Upper lobe of left lung (tissue), 4 donors: ENCODE results near the gene AP1B1.

Experiments
- EP300 ChIP-seq, 4 donors: sonication (generic); formaldehyde crosslinking; IDR thresholded peaks; one replicate each; pipeline ENCODE4 v1.5.1; 2017; ENCODE audit warnings: antibody characterized with exemption in 4 of 4, control low read depth in 2 of 4
- POLR2AphosphoS5 ChIP-seq, 2 donors: sonication (generic); formaldehyde crosslinking; IDR thresholded peaks; one replicate each; pipeline ENCODE4 v1.5.1; 2017; ENCODE audit warnings: antibody characterized with exemption in 2 of 2
- TF ChIP-seq, protein P1 (sequence below), 6 experiments: fragments of 450-650 bp in 4 of 6; fragments of 200-600 bp in 2 of 6; sonication (generic) in 2 of 6; IDR thresholded peaks; one replicate each; pipeline ENCODE4 v1.5.1; 2016 to 2019; ENCODE audit warnings: antibody characterized with exemption in 6 of 6

DNA sequence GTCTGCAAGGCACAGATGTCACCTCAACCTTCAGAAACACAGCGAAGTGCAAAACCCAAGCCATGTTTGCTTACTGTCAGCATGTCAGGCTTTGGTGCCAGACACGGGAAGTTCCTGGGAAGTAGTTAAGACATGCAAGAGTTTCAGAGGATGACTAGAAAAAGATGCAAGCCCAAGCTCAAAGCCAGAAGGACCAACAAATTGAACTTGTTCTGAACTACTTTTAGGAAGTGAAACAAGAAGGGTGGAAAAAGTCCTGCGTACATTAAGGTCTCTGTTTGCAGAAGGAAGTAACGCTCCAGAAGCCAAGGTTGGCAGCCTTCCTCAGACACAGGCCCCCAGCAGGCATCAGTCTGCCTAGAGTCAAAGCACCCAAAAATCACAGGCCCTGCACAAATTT, 2.6 kb downstream of the AP1B1 start:
- TF ChIP-seq, protein P1, sequence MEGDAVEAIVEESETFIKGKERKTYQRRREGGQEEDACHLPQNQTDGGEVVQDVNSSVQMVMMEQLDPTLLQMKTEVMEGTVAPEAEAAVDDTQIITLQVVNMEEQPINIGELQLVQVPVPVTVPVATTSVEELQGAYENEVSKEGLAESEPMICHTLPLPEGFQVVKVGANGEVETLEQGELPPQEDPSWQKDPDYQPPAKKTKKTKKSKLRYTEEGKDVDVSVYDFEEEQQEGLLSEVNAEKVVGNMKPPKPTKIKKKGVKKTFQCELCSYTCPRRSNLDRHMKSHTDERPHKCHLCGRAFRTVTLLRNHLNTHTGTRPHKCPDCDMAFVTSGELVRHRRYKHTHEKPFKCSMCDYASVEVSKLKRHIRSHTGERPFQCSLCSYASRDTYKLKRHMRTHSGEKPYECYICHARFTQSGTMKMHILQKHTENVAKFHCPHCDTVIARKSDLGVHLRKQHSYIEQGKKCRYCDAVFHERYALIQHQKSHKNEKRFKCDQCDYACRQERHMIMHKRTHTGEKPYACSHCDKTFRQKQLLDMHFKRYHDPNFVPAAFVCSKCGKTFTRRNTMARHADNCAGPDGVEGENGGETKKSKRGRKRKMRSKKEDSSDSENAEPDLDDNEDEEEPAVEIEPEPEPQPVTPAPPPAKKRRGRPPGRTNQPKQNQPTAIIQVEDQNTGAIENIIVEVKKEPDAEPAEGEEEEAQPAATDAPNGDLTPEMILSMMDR (IDR thresholded peaks at IDR 0.05): no peak
- TF ChIP-seq POLR2AphosphoS5 (IDR thresholded peaks at IDR 0.05) (no peak), EP300 (IDR thresholded peaks at IDR 0.05) (no peak)
